SU-DHL-6 (cell line): ENCODE measurements around the gene DAAM1.

ENCODE experiments used
- H2AFZ ChIP-seq: fragments of 200-600 bp; sonication (generic); 2 replicates; pipeline ENCODE4 v1.6.1; 2014; ENCODE audit warnings: low read depth, mild to moderate bottlenecking, moderate library complexity, mixed read lengths, antibody characterized with exemption, low read length; ENCODE audit not compliant: severe bottlenecking
- H3F3A ChIP-seq: fragments of 200-600 bp; shearing (Covaris generic); 2 replicates; pipeline ENCODE4 v1.6.0; 2016; ENCODE audit warnings: antibody characterized with exemption, mild to moderate bottlenecking; ENCODE audit not compliant: insufficient read depth
- H3K27ac ChIP-seq: fragments of 200-600 bp; sonication (generic); 2 replicates; pipeline ENCODE4 v1.5.1; 2016; ENCODE audit warnings: low read depth, mild to moderate bottlenecking, low read length, moderate library complexity, mixed read lengths
- H3K27me3 ChIP-seq: fragments of 200-600 bp; sonication (generic), shearing (Covaris generic); 2 replicates; pipeline ENCODE4 v1.6.0; 2014; ENCODE audit warnings: mild to moderate bottlenecking, low read length
- H3K36me3 ChIP-seq: fragments of 200-600 bp; sonication (generic); 2 replicates; pipeline ENCODE4 v1.6.1; 2014; ENCODE audit warnings: mild to moderate bottlenecking, low read length, mixed read lengths
- H3K4me2 ChIP-seq: fragments of 300-600, 200-600 bp; shearing (Covaris generic), sonication (generic); 2 replicates; pipeline ENCODE4 v1.6.0; 2014; ENCODE audit warnings: low read length, low read depth, mild to moderate bottlenecking; ENCODE audit not compliant: poor library complexity, severe bottlenecking
- H3K4me3 ChIP-seq: fragments of 200-600 bp; sonication (generic); 2 replicates; pipeline ENCODE4 v1.5.1; 2014; ENCODE audit warnings: antibody characterized with exemption, low read length, mild to moderate bottlenecking, mixed read lengths; ENCODE audit not compliant: insufficient read depth, poor library complexity, severe bottlenecking
- H3K79me2 ChIP-seq: fragments of 200-600 bp; sonication (generic); 2 replicates; pipeline ENCODE4 v1.6.1; 2014; ENCODE audit warnings: mild to moderate bottlenecking, low read length, moderate library complexity; ENCODE audit not compliant: insufficient read depth
- H3K9ac ChIP-seq: fragments of 200-600 bp; sonication (generic); 2 replicates; pipeline ENCODE4 v1.7.0; 2014; ENCODE audit warnings: mild to moderate bottlenecking, low read length
- H3K9me2 ChIP-seq: fragments of 200-600 bp; sonication (generic); replicated peaks from 2 replicates; pipeline ENCODE4 v1.6.1; 2014; ENCODE audit warnings: low read length; ENCODE audit not compliant: insufficient read depth
- H3K9me3 ChIP-seq: fragments of 200-600 bp; sonication (generic); 2 replicates; pipeline ENCODE4 v1.6.1; 2014; ENCODE audit warnings: low read length, mixed read lengths; ENCODE audit not compliant: insufficient read depth
- H4K20me1 ChIP-seq: fragments of 200-600 bp; sonication (generic); 2 replicates; pipeline ENCODE4 v1.6.1; 2014; ENCODE audit warnings: low read depth, mild to moderate bottlenecking, antibody characterized with exemption, low read length, moderate library complexity, mixed read lengths
- CTCF ChIP-seq: fragments of 200-600 bp; sonication (generic); IDR thresholded peaks from one replicate; pipeline ENCODE4 v1.5.1; 2017; ENCODE audit warnings: antibody characterized with exemption, mild to moderate bottlenecking, low read length, moderate library complexity; ENCODE audit not compliant: insufficient read depth, poor library complexity, severe bottlenecking
- EZH2phosphoT487 ChIP-seq: fragments of 200-600 bp; sonication (generic), shearing (Covaris generic); conservative IDR thresholded peaks from 2 replicates; pipeline ENCODE4 v1.6.1; 2018; ENCODE audit warnings: mild to moderate bottlenecking, antibody characterized with exemption, low read length, moderate library complexity, mixed read lengths

The DAAM1 gene

GRCh38 chr14:59213368-59214315 is 25.2 kb downstream of the DAAM1 start:
- no peaks in the 10 kb centered on the region for H3K36me3 ChIP-seq
- no peak overlapping the region for H2AFZ ChIP-seq
- H3F3A ChIP-seq: 0 out of 2 replicates have a peak, but pooled peaks cover 8% of the 10 kb centered on the region
- H3K9ac ChIP-seq: no peak overlapping the region
- H3K27ac ChIP-seq: no peak overlapping the region
- no peak for TF ChIP-seq EZH2phosphoT487
- no peak for TF ChIP-seq CTCF
- no peaks in the 10 kb centered on the region for H3K27me3 ChIP-seq
- H3K9me3 ChIP-seq: no peaks in the 10 kb centered on the region
- H3K9me2 ChIP-seq: no peaks in the 10 kb centered on the region
- no peak overlapping the region for H3K4me3 ChIP-seq
- no peak overlapping the region for H3K4me2 ChIP-seq
- H4K20me1 ChIP-seq: no peaks in the 10 kb centered on the region
- H3K79me2 ChIP-seq: peaks cover 98% of the 10 kb centered on the region

DNA sequence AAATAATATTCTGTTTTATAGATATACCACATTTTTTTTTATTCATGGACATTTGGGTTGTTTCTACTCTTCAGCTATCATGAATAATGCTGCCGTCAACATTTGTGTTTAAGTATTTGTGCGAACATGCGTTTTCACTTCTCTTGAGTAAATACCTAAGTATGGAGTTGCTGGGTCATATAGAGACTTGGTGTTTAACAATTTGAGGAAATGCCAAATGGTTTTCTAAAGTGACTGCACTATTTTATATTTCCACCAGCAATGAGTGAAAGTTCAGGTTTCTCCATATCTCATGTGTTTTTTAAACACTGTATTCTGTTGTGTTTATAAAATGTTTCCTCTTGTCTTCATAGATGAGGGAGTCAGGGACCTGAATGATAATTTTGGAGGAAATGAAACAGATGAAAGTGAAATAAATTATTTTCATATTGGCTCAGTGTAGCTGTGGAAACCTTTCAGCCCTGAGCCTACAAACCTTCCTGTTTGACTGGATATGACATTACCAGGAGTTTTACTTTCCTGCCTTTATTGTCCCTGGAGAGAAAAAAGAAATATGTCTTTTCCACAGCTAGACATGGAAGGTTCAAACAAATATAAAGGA is 26.3 kb downstream of the DAAM1 start:
- H3K4me3 ChIP-seq: no peak overlapping the region
- no peak for TF ChIP-seq EZH2phosphoT487
- TF ChIP-seq CTCF: no peak
- no peak overlapping the region for H2AFZ ChIP-seq
- no peaks in the 10 kb centered on the region for H3K9me2 ChIP-seq
- H3K36me3 ChIP-seq: no peaks in the 10 kb centered on the region
- 0 out of 2 replicates have a peak, but pooled peaks cover 8% of the 10 kb centered on the region for H3F3A ChIP-seq
- no peak overlapping the region for H3K4me2 ChIP-seq
- H3K9me3 ChIP-seq: no peaks in the 10 kb centered on the region
- no peaks in the 10 kb centered on the region for H3K27me3 ChIP-seq
- H3K9ac ChIP-seq: no peak overlapping the region
- H4K20me1 ChIP-seq: no peaks in the 10 kb centered on the region
- peaks cover 99% of the 10 kb centered on the region for H3K79me2 ChIP-seq
- H3K27ac ChIP-seq: no peak overlapping the region

GRCh38 chr14:59215322-59215721 is 26.9 kb downstream of the DAAM1 start:
- TF ChIP-seq CTCF (no peak), EZH2phosphoT487 (no peak)
- H3K4me3 ChIP-seq: no peak overlapping the region
- no peak overlapping the region for H3K27ac ChIP-seq
- no peaks in the 10 kb centered on the region for H3K9me2 ChIP-seq
- no peak overlapping the region for H2AFZ ChIP-seq
- no peaks in the 10 kb centered on the region for H3K9me3 ChIP-seq
- no peaks in the 10 kb centered on the region for H3K36me3 ChIP-seq
- H3F3A ChIP-seq: 0 out of 2 replicates have a peak, but pooled peaks cover 8% of the 10 kb centered on the region
- H3K79me2 ChIP-seq: peaks cover 99% of the 10 kb centered on the region
- H3K9ac ChIP-seq: no peak overlapping the region
- H3K27me3 ChIP-seq: no peaks in the 10 kb centered on the region
- H3K4me2 ChIP-seq: no peak overlapping the region
- H4K20me1 ChIP-seq: no peaks in the 10 kb centered on the region
